Measurements from ENCODE around the gene ZBED3.

ZBED3 gene

GRCh38 chr5:77028631-77029375 lies 58.3 kb downstream of the ZBED3 start:
- H3K4me3 ChIP-seq (ENCODE audit: low read depth in 1 of 2, low read length in 2 of 2), result peak overlapping the region in 1 of 2 experiments; percentile 94; a peak in 2 of 4 replicates
- peaks cover 36% of the 10 kb centered on the region for H3K4me1 ChIP-seq (ENCODE audit: insufficient read depth, low read length)
- TF ChIP-seq CTCF (IDR thresholded peaks at IDR 0.05; ENCODE audit: borderline replicate concordance, extremely low read depth, low read length, poor library complexity, severe bottlenecking) (no peak), EZH2 (IDR thresholded peaks at IDR 0.05; ENCODE audit: borderline replicate concordance, low read depth, low read length, severe bottlenecking) (no peak)
- no peaks in the 10 kb centered on the region for H4K20me1 ChIP-seq (ENCODE audit: insufficient read depth, low read length)
- H3K9me3 ChIP-seq (ENCODE audit: insufficient read depth, low read length, severe bottlenecking), result peaks cover 19% of the 10 kb centered on the region
- H3K79me2 ChIP-seq (ENCODE audit: insufficient read depth, low read length), result peaks cover 28% of the 10 kb centered on the region
- no peak overlapping the region for H3K27ac ChIP-seq (ENCODE audit: low read length)
- no peak overlapping the region for H3K4me2 ChIP-seq (ENCODE audit: insufficient read depth, low read length)
- peaks cover 2% of the 10 kb centered on the region; the same call in 1 of the 2 replicates for H3K36me3 ChIP-seq (ENCODE audit: insufficient read depth, low read length)
- H2AFZ ChIP-seq (ENCODE audit: low read depth, low read length), result peak overlapping the region; percentile 94
- H3K27me3 ChIP-seq (ENCODE audit: insufficient read depth, low read length, poor library complexity), result no peaks in the 10 kb centered on the region
- H3K9ac ChIP-seq (ENCODE audit: low read depth, low read length), result no peak overlapping the region
- DNase-seq (no peak), ATAC-seq (ENCODE audit: insufficient read depth, low read depth) (no peak)

- H3K27me3 ChIP-seq (ENCODE audit: insufficient read depth, low read length, poor library complexity), result no peaks in the 10 kb centered on the region
- DNase-seq (no peak), ATAC-seq (ENCODE audit: insufficient read depth, low read depth) (no peak)
- no peak overlapping the region for H3K9ac ChIP-seq (ENCODE audit: low read depth, low read length)
- no peaks in the 10 kb centered on the region for H4K20me1 ChIP-seq (ENCODE audit: insufficient read depth, low read length)
- no peak overlapping the region for H3K4me2 ChIP-seq (ENCODE audit: insufficient read depth, low read length)
- H3K4me3 ChIP-seq (ENCODE audit: low read depth in 1 of 2, low read length in 2 of 2), result no peak overlapping the region
- TF ChIP-seq CTCF (IDR thresholded peaks at IDR 0.05; ENCODE audit: borderline replicate concordance, extremely low read depth, low read length, poor library complexity, severe bottlenecking), result no peak
- TF ChIP-seq EZH2 (IDR thresholded peaks at IDR 0.05; ENCODE audit: borderline replicate concordance, low read depth, low read length, severe bottlenecking), result no peak
- H3K9me3 ChIP-seq (ENCODE audit: insufficient read depth, low read length, severe bottlenecking), result peaks cover 16% of the 10 kb centered on the region
- H3K4me1 ChIP-seq (ENCODE audit: insufficient read depth, low read length), result peaks cover 2% of the 10 kb centered on the region
- H2AFZ ChIP-seq (ENCODE audit: low read depth, low read length), result no peak overlapping the region
- H3K27ac ChIP-seq (ENCODE audit: low read length), result no peak overlapping the region
- 0 out of 2 replicates have a peak, but pooled peaks cover 2% of the 10 kb centered on the region for H3K36me3 ChIP-seq (ENCODE audit: insufficient read depth, low read length)
- 0 out of 2 replicates have a peak, but pooled peaks cover 2% of the 10 kb centered on the region for H3K79me2 ChIP-seq (ENCODE audit: insufficient read depth, low read length)
Observed at GRCh38 chr5:77024490-77024889, 62.6 kb downstream of the ZBED3 start.

- Histone ChIP-seq H3K27me3 (ENCODE audit: insufficient read depth, low read length, poor library complexity) (no peaks in the 10 kb centered on the region), H3K4me2 (ENCODE audit: insufficient read depth, low read length) (no peak overlapping the region), H3K9ac (ENCODE audit: low read depth, low read length) (no peak overlapping the region), H3K36me3 (ENCODE audit: insufficient read depth, low read length) (no peaks in the 10 kb centered on the region), H3K79me2 (ENCODE audit: insufficient read depth, low read length) (no peaks in the 10 kb centered on the region), H2AFZ (ENCODE audit: low read depth, low read length) (no peak overlapping the region), H3K27ac (ENCODE audit: low read length) (no peak overlapping the region), H3K4me1 (ENCODE audit: insufficient read depth, low read length) (no peaks in the 10 kb centered on the region), H4K20me1 (ENCODE audit: insufficient read depth, low read length) (no peaks in the 10 kb centered on the region), H3K4me3 (ENCODE audit: low read depth in 1 of 2, low read length in 2 of 2) (no peak overlapping the region), H3K9me3 (ENCODE audit: insufficient read depth, low read length, severe bottlenecking) (peaks cover under 1% of the 10 kb centered on the region)
- no peak for DNase-seq
- ATAC-seq (ENCODE audit: insufficient read depth, low read depth), result no peak
- TF ChIP-seq EZH2 (IDR thresholded peaks at IDR 0.05; ENCODE audit: borderline replicate concordance, low read depth, low read length, severe bottlenecking), result no peak
Observed at GRCh38 chr5:77022511-77023417, 64.3 kb downstream of the ZBED3 start.

All from DND-41 (cell line).